PC-3 (cell line): ENCODE results near the gene GALR1.

ENCODE experiments used
- EZH2 ChIP-seq: fragments of 300-600 bp; sonication (generic); IDR thresholded peaks from one replicate; pipeline ENCODE4 v1.6.1; 2017; ENCODE audit warnings: antibody characterized with exemption, mild to moderate bottlenecking, low read length; ENCODE audit not compliant: unreplicated experiment
- EZH2phosphoT487 ChIP-seq: fragments of 300-600 bp; sonication (generic); IDR thresholded peaks from 2 replicates; pipeline ENCODE4 v1.6.1; 2018; ENCODE audit warnings: mild to moderate bottlenecking, antibody characterized with exemption, low read length, borderline replicate concordance
- TF ChIP-seq, protein P1 (sequence below): fragments of 300-600 bp; sonication (generic); conservative IDR thresholded peaks from 2 replicates; pipeline ENCODE4 v1.5.1; 2017; ENCODE audit warnings: antibody characterized with exemption, low read depth, mild to moderate bottlenecking, low read length

GRCh38 chr18:77321823-77322805 is 72.5 kb downstream of the GALR1 start:
- TF ChIP-seq EZH2 (no peak), EZH2phosphoT487 (no peak)
- TF ChIP-seq, protein P1, sequence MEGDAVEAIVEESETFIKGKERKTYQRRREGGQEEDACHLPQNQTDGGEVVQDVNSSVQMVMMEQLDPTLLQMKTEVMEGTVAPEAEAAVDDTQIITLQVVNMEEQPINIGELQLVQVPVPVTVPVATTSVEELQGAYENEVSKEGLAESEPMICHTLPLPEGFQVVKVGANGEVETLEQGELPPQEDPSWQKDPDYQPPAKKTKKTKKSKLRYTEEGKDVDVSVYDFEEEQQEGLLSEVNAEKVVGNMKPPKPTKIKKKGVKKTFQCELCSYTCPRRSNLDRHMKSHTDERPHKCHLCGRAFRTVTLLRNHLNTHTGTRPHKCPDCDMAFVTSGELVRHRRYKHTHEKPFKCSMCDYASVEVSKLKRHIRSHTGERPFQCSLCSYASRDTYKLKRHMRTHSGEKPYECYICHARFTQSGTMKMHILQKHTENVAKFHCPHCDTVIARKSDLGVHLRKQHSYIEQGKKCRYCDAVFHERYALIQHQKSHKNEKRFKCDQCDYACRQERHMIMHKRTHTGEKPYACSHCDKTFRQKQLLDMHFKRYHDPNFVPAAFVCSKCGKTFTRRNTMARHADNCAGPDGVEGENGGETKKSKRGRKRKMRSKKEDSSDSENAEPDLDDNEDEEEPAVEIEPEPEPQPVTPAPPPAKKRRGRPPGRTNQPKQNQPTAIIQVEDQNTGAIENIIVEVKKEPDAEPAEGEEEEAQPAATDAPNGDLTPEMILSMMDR: no peak
